Measurements from ENCODE around the gene NCLN. TPM values are rescaled to one million over a fixed set of nuclear protein-coding genes. Genes with fewer than 3 reads are reported as not detected.

Gene NCLN
- total and polyA plus RNA-seq, 8 donors: 34.0 to 68.1 (median 51.3) TPM

DNA sequence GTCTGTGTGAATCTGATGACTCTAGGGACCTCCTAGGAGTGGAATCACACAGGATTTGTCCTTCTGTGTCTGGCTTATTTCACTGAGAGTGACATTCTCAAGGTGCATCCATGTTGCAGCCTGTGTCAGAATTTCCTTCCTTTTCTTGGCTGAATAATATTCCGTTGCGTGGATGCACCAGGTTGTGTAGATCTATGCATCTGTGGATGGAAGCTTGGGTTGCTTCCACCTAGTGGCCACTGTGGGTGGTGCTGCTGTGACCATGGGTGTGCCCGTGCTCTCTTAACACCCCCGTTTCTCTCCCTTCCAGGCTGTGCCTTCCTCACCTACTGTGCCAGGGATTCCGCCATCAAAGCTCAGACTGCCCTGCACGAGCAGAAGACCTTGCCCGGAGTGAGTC lies 64.9 kb downstream of the NCLN start:
- no peak for DNase-seq
- Histone ChIP-seq H3K36me3 (no peaks in the 10 kb centered on the region), H3K4me3 (no peak overlapping the region), H3K27ac (no peak overlapping the region), H3K27me3 (peaks cover 0 to 7% (median 0%) of the 10 kb centered on the region in 4 donors), H3K9me3 (no peaks in the 10 kb centered on the region), H3K4me1 (no peaks in the 10 kb centered on the region)
- no peak for FAIRE-seq
- TF ChIP-seq, protein P1, sequence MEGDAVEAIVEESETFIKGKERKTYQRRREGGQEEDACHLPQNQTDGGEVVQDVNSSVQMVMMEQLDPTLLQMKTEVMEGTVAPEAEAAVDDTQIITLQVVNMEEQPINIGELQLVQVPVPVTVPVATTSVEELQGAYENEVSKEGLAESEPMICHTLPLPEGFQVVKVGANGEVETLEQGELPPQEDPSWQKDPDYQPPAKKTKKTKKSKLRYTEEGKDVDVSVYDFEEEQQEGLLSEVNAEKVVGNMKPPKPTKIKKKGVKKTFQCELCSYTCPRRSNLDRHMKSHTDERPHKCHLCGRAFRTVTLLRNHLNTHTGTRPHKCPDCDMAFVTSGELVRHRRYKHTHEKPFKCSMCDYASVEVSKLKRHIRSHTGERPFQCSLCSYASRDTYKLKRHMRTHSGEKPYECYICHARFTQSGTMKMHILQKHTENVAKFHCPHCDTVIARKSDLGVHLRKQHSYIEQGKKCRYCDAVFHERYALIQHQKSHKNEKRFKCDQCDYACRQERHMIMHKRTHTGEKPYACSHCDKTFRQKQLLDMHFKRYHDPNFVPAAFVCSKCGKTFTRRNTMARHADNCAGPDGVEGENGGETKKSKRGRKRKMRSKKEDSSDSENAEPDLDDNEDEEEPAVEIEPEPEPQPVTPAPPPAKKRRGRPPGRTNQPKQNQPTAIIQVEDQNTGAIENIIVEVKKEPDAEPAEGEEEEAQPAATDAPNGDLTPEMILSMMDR (IDR thresholded peaks at IDR 0.05): peak; percentile 27 to 39 (median 30)
- intact Hi-C loops (cut with DNase I): no loop called here
- WGBS, 2 donors: 59 to 63% methylated on average over 7 of the region's 7 CpGs
- peak in 2 of 4 donors; percentile 62 to 64 for ATAC-seq

DNA sequence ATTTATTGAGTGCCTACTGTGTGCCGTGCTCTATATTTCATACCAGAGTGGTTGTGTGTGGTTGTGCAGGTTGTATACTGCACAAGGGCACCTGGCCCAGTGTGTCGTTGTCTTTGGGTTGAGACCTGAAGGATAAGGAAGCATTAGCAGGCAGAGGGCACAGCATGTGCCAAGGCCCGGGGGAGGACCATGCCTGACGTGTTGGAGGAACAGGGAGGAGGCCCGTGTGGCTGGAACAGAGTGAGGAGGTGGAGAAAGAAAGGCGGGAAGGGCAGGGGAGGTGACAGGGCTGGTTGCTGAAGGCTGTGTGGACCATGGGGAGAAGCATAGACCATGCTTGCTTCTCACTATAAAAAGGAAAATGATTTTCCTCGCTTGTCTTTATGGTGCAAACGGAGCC lies 65.5 kb downstream of the NCLN start:
- TF ChIP-seq, protein P1 (IDR thresholded peaks at IDR 0.05): no peak
- Histone ChIP-seq H3K27me3 (peaks cover 0 to 7% (median 0%) of the 10 kb centered on the region in 4 donors), H3K27ac (no peak overlapping the region), H3K4me3 (no peak overlapping the region), H3K9me3 (no peaks in the 10 kb centered on the region), H3K36me3 (no peaks in the 10 kb centered on the region), H3K4me1 (no peaks in the 10 kb centered on the region)
- FAIRE-seq: no peak
- intact Hi-C loops (cut with DNase I): no loop called here
- WGBS, 2 donors: 63 to 75% methylated on average over 8 of the region's 8 CpGs
- no peak for DNase-seq
- ATAC-seq: no peak

DNA sequence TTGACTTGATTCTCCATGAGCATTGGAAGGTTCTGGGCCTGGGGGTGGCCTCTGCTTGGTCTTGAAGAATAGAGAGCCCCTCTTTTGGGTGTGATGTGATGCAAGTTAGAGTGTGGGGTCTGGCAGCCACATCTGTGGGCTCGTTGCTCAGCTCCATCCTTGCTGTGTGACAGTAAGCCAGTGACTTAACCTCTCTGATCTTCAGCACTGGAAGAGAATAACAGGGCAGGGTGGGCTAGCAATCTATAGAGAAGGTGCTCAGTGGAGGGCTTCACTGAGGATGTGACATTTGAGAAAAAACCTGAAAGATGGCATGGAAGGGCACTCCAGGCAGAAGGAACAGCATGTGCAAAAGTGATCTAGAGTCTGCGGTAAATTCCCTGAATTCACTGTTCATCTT lies 66.9 kb downstream of the NCLN start:
- H3K4me3 ChIP-seq: no peak overlapping the region
- 85 to 90% methylated on average over 2 of the region's 2 CpGs for WGBS, 2 donors
- no peaks in the 10 kb centered on the region for H3K4me1 ChIP-seq
- ATAC-seq (no peak), FAIRE-seq (no peak), DNase-seq (no peak)
- H3K36me3 ChIP-seq: no peaks in the 10 kb centered on the region
- peaks cover 0 to 7% (median 0%) of the 10 kb centered on the region in 4 donors for H3K27me3 ChIP-seq
- H3K9me3 ChIP-seq: no peaks in the 10 kb centered on the region
- no peak overlapping the region for H3K27ac ChIP-seq
- TF ChIP-seq, protein P1 (IDR thresholded peaks at IDR 0.05): no peak
- intact Hi-C loops (cut with DNase I): no loop called here

DNA sequence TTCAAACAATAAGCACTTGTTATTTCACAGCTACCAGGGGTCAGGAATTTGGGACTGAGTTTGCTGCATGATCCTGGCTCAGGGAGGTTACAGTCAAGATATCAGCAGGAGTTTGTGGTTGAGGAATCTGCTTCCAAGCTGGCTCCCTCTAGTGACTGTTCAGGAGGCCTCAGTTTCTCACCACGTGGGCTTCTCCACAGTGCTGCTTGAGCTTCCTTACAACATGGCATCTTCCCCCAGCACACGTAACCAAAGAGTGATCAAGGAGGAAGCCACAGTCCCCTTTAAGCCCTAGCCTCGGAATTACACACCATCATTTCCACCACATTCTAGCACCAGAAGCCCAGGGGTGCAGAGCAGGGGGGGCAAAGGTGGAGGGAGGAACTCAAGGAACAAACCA lies 67.5 kb downstream of the NCLN start:
- Histone ChIP-seq H3K27me3 (peaks cover 0 to 7% (median 0%) of the 10 kb centered on the region in 4 donors), H3K4me3 (no peak overlapping the region), H3K9me3 (no peaks in the 10 kb centered on the region), H3K27ac (no peak overlapping the region), H3K4me1 (no peaks in the 10 kb centered on the region), H3K36me3 (no peaks in the 10 kb centered on the region)
- intact Hi-C loops (cut with DNase I): no loop called here
- 40 to 65% methylated on average over 3 of the region's 3 CpGs for WGBS, 2 donors
- FAIRE-seq (no peak), ATAC-seq (no peak), DNase-seq (no peak)
- TF ChIP-seq, protein P1 (IDR thresholded peaks at IDR 0.05): no peak

DNA sequence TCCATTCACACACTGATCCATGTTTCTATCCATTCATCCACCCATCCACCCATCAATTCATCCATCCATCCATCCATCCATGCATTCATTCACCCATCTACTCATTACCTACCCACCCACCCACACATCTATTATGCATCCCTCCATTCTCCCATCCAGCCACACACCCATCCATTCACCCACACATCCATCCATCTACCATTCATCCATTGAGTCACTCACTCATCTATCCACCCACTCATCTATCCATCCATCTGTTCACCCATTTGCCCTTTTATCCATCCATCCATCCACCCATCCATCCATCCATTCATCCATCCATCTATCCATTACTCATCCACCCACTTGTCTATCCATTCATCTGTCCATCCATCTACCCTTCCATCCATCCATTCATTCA lies 68.8 kb downstream of the NCLN start:
- no peak for ATAC-seq
- Histone ChIP-seq H3K4me3 (no peak overlapping the region), H3K27ac (no peak overlapping the region), H3K27me3 (peaks cover 0 to under 1% (median 0%) of the 10 kb centered on the region in 4 donors), H3K36me3 (no peaks in the 10 kb centered on the region), H3K9me3 (no peaks in the 10 kb centered on the region), H3K4me1 (no peaks in the 10 kb centered on the region)
- DNase-seq: no peak
- no peak for FAIRE-seq
- TF ChIP-seq, protein P1 (IDR thresholded peaks at IDR 0.05): no peak
- intact Hi-C loops (cut with DNase I): no loop called here
